Measurements from ENCODE around the gene PCSK9. TPM values are rescaled to one million over a fixed set of nuclear protein-coding genes. Genes with fewer than 3 reads are reported as not detected.

The PCSK9 gene
- total and polyA plus RNA-seq, 2 of the 13 experiments (the other 11 are each of a cell fraction or from before 2014, with no cell fraction given) = 33.3 to 80.5 TPM

GRCh38 chr1:55039342-55040082, at the start of gene PCSK9 (continued):
- TF ChIP-seq GABPB1 (CRISPR knock-in tag; IDR thresholded peaks at IDR 0.05) (peak; percentile 72; the same call in 1 of the 2 replicates), TEF (CRISPR knock-in tag; IDR thresholded peaks at IDR 0.05) (no peak), ZNF614 (CRISPR knock-in tag; IDR thresholded peaks at IDR 0.05; ENCODE audit: borderline replicate concordance) (peak; percentile 80; the same call in 1 of the 2 replicates), ZNF629 (CRISPR knock-in tag; conservative IDR thresholded peaks at IDR 0.05) (no peak), ZSCAN25 (CRISPR knock-in tag; IDR thresholded peaks at IDR 0.05) (peak; percentile 79), TERF1 (CRISPR knock-in tag; IDR thresholded peaks at IDR 0.05) (peak; percentile 95; the same call in 1 of the 2 replicates), POGK (CRISPR knock-in tag; conservative IDR thresholded peaks at IDR 0.05) (peak; percentile 97), HNRNPLL (IDR thresholded peaks at IDR 0.05; ENCODE audit: low read depth, low read length, poor library complexity, severe bottlenecking) (peak; percentile 97), PITX1 (CRISPR knock-in tag; IDR thresholded peaks at IDR 0.05) (peak; percentile 86), HES4 (CRISPR knock-in tag; IDR thresholded peaks at IDR 0.05; ENCODE audit: borderline replicate concordance) (peak; percentile 93; the same call in 1 of the 2 replicates), ARNT (IDR thresholded peaks at IDR 0.05) (no peak), ZNF572 (CRISPR knock-in tag; IDR thresholded peaks at IDR 0.05) (no peak; the same call in 1 of the 2 replicates), ZNF749 (CRISPR knock-in tag; IDR thresholded peaks at IDR 0.05; ENCODE audit: borderline replicate concordance) (peak; percentile 87; the same call in 1 of the 2 replicates), ZNF484 (CRISPR knock-in tag; IDR thresholded peaks at IDR 0.05; ENCODE audit: borderline replicate concordance, low read depth) (no peak), SUZ12 (IDR thresholded peaks at IDR 0.05; ENCODE audit: low read depth, low read length) (no peak), ZSCAN31 (CRISPR knock-in tag; IDR thresholded peaks at IDR 0.05; ENCODE audit: low read depth) (peak; percentile 91), CBFB (CRISPR knock-in tag; IDR thresholded peaks at IDR 0.05) (0 out of 2 replicates have a peak, but pooled peaks have one; percentile 50), DPF2 (CRISPR knock-in tag; IDR thresholded peaks at IDR 0.05; ENCODE audit: borderline replicate concordance, low read depth) (no peak), NR1H2 (CRISPR knock-in tag; IDR thresholded peaks at IDR 0.05; ENCODE audit: borderline replicate concordance, low read depth) (0 out of 2 replicates have a peak, but pooled peaks have one; percentile 81), ZBTB46 (CRISPR knock-in tag; IDR thresholded peaks at IDR 0.05; ENCODE audit: borderline replicate concordance) (no peak), CENPT (CRISPR knock-in tag; IDR thresholded peaks at IDR 0.05; ENCODE audit: low read depth) (peak; percentile 88), HMGA1 (CRISPR knock-in tag; conservative IDR thresholded peaks at IDR 0.05) (no peak), CEBPB (IDR thresholded peaks at IDR 0.05; ENCODE audit: borderline replicate concordance, low read depth, low read length) (no peak), KAT2B (IDR thresholded peaks at IDR 0.05; ENCODE audit: borderline replicate concordance, low read depth, low read length) (no peak), ZNF678 (CRISPR knock-in tag; IDR thresholded peaks at IDR 0.05) (peak; percentile 92)
